K562 (cell line): ENCODE results near the gene ROR2. TPM values are rescaled to one million over a fixed set of nuclear protein-coding genes. Genes with fewer than 3 reads are reported as not detected.

Source experiments
- ADNP ChIP-seq: fragments of 200-800 bp; sonication (Bioruptor generic); IDR thresholded peaks from 2 replicates; pipeline ENCODE4 v1.6.1; 2016; ENCODE audit warnings: missing genetic modification characterization, missing compliant biosample characterization
- CBX1 ChIP-seq: sonication (generic); IDR thresholded peaks from 2 replicates; pipeline ENCODE4 v1.6.1; 2016; ENCODE audit warnings: antibody characterized with exemption, low read depth, mild to moderate bottlenecking
- CBX8 ChIP-seq: fragments of 200-600 bp; sonication (generic); IDR thresholded peaks from 2 replicates; pipeline ENCODE4 v1.6.1; 2012; ENCODE audit warnings: borderline replicate concordance, mixed run types, low read depth, mild to moderate bottlenecking, moderate library complexity, mixed read lengths, low read length, control low read depth, inconsistent platforms; ENCODE audit not compliant: poor library complexity, severe bottlenecking; ENCODE audit errors: extremely low read depth
- CEBPB ChIP-seq: fragments of 450-650 bp; IDR thresholded peaks from 2 replicates; pipeline ENCODE4 v1.6.1; 2016; ENCODE audit warnings: missing genetic modification characterization, missing compliant biosample characterization
- ESRRA ChIP-seq: fragments of 450-650 bp; IDR thresholded peaks from 2 replicates; pipeline ENCODE4 v1.6.1; 2014; ENCODE audit warnings: low read depth, mild to moderate bottlenecking, moderate library complexity, borderline replicate concordance
- ETS2 ChIP-seq: IDR thresholded peaks from 2 replicates; pipeline ENCODE4 v1.6.1; 2016; ENCODE audit warnings: borderline replicate concordance, missing genetic modification characterization, mild to moderate bottlenecking, moderate library complexity, missing compliant biosample characterization; ENCODE audit not compliant: poor library complexity, severe bottlenecking
- ETV1 ChIP-seq: fragments of 450-650 bp; conservative IDR thresholded peaks from 2 replicates; pipeline ENCODE4 v1.6.1; 2016; ENCODE audit warnings: missing genetic modification characterization, control low read depth, low read depth, missing compliant biosample characterization
- FOXP1 ChIP-seq: sonication (generic); formaldehyde crosslinking; IDR thresholded peaks from 2 replicates; pipeline ENCODE4 v1.8.0; 2022; ENCODE audit warnings: mild to moderate bottlenecking, missing genetic modification reagents
- MAZ ChIP-seq, 2 experiments: fragments of 450-650 bp in 1 of 2; sonication (generic) in 1 of 2; formaldehyde crosslinking; IDR thresholded peaks in 1 of 2; conservative IDR thresholded peaks in 1 of 2; 2 replicates each; pipeline versions ENCODE4 v1.4.0 to v1.5.0; 2020; ENCODE audit warnings: mild to moderate bottlenecking in 1 of 2, missing genetic modification reagents in 1 of 2
- NFIC ChIP-seq: fragments of 450-650 bp; IDR thresholded peaks from 2 replicates; pipeline ENCODE4 v1.6.1; 2017; ENCODE audit warnings: mild to moderate bottlenecking, inconsistent platforms
- PTTG1 ChIP-seq: fragments of 450-650 bp; IDR thresholded peaks from 2 replicates; pipeline ENCODE4 v1.6.1; 2016; ENCODE audit warnings: low read depth, mild to moderate bottlenecking, missing genetic modification characterization, missing compliant biosample characterization
- RBM39 ChIP-seq: fragments of 200-400 bp; formaldehyde crosslinking; optimal IDR thresholded peaks from 2 replicates; pipeline ENCODE3; 2018; ENCODE audit warnings: low read depth, low read length
- STAT5A ChIP-seq: IDR thresholded peaks from 2 replicates; pipeline ENCODE4 v1.6.1; 2012; ENCODE audit warnings: low read length, inconsistent platforms, borderline replicate concordance
- TAF7 ChIP-seq: fragments of 450-650 bp; IDR thresholded peaks from 2 replicates; pipeline ENCODE4 v1.6.1; 2016; ENCODE audit warnings: missing genetic modification characterization, missing compliant biosample characterization
- TCF3 ChIP-seq: sonication (generic); formaldehyde crosslinking; IDR thresholded peaks from 2 replicates; pipeline ENCODE4 v1.4.0; 2020; ENCODE audit warnings: mild to moderate bottlenecking, missing genetic modification reagents
- ZNF212 ChIP-seq: fragments of 450-650 bp; formaldehyde crosslinking; IDR thresholded peaks from 2 replicates; pipeline ENCODE4 v1.4.0; 2020; ENCODE audit warnings: mild to moderate bottlenecking
- ZNF41 ChIP-seq: fragments of 250-450 bp; sonication (Bioruptor Pico); conservative IDR thresholded peaks from 2 replicates; pipeline ENCODE4 v1.4.0; 2020; ENCODE audit warnings: mild to moderate bottlenecking
- ZNF444 ChIP-seq: fragments of 250-450 bp; sonication (Bioruptor Pico); IDR thresholded peaks from 2 replicates; pipeline ENCODE4 v1.4.0; 2020; ENCODE audit warnings: mild to moderate bottlenecking, moderate library complexity
- ZNF740 ChIP-seq, 3 experiments: fragments of 200-800 bp in 1 of 3; sonication (Bioruptor generic) in 1 of 3; sonication (generic) in 1 of 3; formaldehyde crosslinking in 1 of 3; IDR thresholded peaks; 2 replicates each; pipeline versions ENCODE4 v1.6.1 to v1.8.0; 2016 to 2022; ENCODE audit warnings: mild to moderate bottlenecking in 2 of 3, missing compliant biosample characterization in 2 of 3, missing genetic modification characterization in 2 of 3, missing genetic modification reagents in 1 of 3
- polyA plus RNA-seq, 8 experiments: library from polyadenylated mRNA; depleted of rRNA in 4 of 8; stranded (reverse) in 5 of 8; unstranded in 3 of 8; fragments of >200 nt; fragmentation: Nextera tagmentation in 2 of 8; fragmentation: Illumina TruSeq in 1 of 8; extraction: Ambion mirVana in 2 of 8; extraction: Trizol in 1 of 8; gene quantifications; 2 replicates each; pipeline versions ENCODE4 v1.2.1 to v1.2.3, GENCODE V29; 2011 to 2014; ENCODE audit warnings: inconsistent platforms in 1 of 8, missing spikeins in 1 of 8
- total RNA-seq, 7 experiments: library from RNA; depleted of rRNA in 6 of 7; stranded (reverse); fragments of >200 nt in 6 of 7; fragmentation: Illumina TruSeq in 2 of 7; extraction: Trizol in 2 of 7; gene quantifications; 2 replicates each; pipeline versions ENCODE4 v1.2.1 to v1.2.3, GENCODE V29; 2011 to 2021; ENCODE audit warnings: low replicate concordance in 1 of 7
- TF ChIP-seq, protein P1 (sequence below): fragments of 450-650 bp; formaldehyde crosslinking; IDR thresholded peaks from 2 replicates; pipeline ENCODE4 v1.4.0; 2020; ENCODE audit warnings: mild to moderate bottlenecking, mixed read lengths

ROR2 gene
- total and polyA plus RNA-seq, 9 of the 15 experiments (the other 6 are each of a cell fraction or from before 2014, with no cell fraction given), result 5.6 to 33.8 (median 15.3) TPM

DNA sequence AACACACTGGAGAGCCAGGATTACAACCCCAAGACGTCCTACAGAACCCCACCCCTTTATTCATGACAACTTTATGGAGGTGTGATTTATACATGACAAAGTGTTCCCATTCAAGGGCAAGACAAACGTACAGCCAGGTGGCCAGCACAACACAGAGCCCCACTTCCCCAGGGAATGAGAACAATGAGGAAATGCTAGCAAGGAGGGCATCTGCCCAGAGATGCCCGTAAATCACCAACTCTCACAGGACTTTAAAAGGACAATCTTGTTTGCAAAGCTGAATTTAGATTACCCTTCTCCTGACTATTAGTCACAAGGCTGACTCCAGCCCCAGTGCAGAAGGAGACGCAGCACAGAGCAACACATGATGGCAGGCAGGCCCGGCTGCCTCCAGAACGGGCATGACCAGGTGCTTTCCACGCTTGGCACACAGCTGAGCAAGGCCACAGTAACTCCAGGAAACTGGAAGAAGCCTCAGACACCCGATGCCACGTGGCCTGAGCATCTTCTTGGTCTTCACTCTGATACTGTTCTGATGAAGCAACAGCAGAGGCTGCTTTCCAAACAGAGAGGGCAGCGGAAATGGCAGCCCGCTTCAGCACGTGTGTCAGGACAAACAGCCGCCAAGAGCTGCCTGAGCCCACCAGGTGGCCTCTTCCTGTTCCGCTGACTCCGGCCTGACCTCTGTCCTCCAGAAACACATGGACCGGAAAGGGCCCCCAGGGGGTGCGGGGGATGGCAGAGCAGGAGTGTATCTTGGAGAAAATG, 51.4 kb downstream of the ROR2 start (continued):
- TF ChIP-seq STAT5A (peak; percentile 47; the same call in 1 of the 2 replicates), RBM39 (peak; percentile 35), FOXP1 (CRISPR knock-in tag) (no peak), NFIC (peak; percentile 52; the same call in 1 of the 2 replicates), ETV1 (tag) (peak; percentile 96), TAF7 (tag) (no peak), PTTG1 (tag) (no peak), ETS2 (tag) (no peak), CBX1 (no peak), CBX8 (no peak), ADNP (tag) (no peak), ZNF41 (CRISPR knock-in tag) (no peak), ESRRA (peak; percentile 71), ZNF212 (no peak), ZNF740 (CRISPR knock-in tag; IDR thresholded peaks at IDR 0.05) (0 out of 2 replicates have a peak, but pooled peaks have one; percentile 29), ZNF740 (tag; IDR thresholded peaks at IDR 0.05) (0 out of 4 replicates have a peak, but pooled peaks of 1 of the 2 experiments have one; percentile 33), CEBPB (tag) (peak; percentile 82), MAZ (CRISPR knock-in tag; conservative IDR thresholded peaks at IDR 0.05 in 1 of 2, IDR thresholded peaks at IDR 0.05 in 1 of 2) (peak; percentile 40 to 81; a peak in 3 of 4 replicates), ZNF444 (CRISPR knock-in tag) (0 out of 2 replicates have a peak, but pooled peaks have one; percentile 64), TCF3 (CRISPR knock-in tag) (peak; percentile 47)
- TF ChIP-seq, protein P1, sequence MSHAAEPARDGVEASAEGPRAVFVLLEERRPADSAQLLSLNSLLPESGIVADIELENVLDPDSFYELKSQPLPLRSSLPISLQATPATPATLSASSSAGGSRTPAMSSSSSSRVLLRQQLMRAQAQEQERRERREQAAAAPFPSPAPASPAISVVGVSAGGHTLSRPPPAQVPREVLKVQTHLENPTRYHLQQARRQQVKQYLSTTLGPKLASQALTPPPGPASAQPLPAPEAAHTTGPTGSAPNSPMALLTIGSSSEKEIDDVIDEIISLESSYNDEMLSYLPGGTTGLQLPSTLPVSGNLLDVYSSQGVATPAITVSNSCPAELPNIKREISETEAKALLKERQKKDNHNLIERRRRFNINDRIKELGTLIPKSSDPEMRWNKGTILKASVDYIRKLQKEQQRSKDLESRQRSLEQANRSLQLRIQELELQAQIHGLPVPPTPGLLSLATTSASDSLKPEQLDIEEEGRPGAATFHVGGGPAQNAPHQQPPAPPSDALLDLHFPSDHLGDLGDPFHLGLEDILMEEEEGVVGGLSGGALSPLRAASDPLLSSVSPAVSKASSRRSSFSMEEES, result no peak
